ENCODE results near the gene ORM2.
"Not testable (repeated sequence)": the region's sequence is repeated elsewhere in the genome, so short reads cannot be mapped to it uniquely, and the experiment has no call there.

The ORM2 gene

DNA sequence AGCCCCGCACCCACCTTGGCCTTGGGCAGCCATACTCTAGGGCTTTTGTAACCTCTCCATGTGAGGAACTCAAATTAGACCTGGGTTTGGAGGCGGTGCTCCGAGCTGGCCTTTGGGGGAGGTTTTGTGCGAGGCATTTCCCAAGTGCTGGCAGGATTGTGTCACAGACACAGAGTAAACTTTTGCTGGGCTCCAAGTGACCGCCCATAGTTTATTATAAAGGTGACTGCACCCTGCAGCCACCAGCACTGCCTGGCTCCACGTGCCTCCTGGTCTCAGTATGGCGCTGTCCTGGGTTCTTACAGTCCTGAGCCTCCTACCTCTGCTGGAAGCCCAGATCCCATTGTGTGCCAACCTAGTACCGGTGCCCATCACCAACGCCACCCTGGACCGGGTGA lies at the start of gene ORM2:
Gene ORM2, plus strand, starts transcription at position 245 of the 398 bp plus-strand sequence. Its CDS starts 36 bp downstream, at position 281.
- in situ Hi-C loops (cut with MboI; ENCODE audit: low sequenced_read_pairs), result not testable (repeated sequence)

DNA sequence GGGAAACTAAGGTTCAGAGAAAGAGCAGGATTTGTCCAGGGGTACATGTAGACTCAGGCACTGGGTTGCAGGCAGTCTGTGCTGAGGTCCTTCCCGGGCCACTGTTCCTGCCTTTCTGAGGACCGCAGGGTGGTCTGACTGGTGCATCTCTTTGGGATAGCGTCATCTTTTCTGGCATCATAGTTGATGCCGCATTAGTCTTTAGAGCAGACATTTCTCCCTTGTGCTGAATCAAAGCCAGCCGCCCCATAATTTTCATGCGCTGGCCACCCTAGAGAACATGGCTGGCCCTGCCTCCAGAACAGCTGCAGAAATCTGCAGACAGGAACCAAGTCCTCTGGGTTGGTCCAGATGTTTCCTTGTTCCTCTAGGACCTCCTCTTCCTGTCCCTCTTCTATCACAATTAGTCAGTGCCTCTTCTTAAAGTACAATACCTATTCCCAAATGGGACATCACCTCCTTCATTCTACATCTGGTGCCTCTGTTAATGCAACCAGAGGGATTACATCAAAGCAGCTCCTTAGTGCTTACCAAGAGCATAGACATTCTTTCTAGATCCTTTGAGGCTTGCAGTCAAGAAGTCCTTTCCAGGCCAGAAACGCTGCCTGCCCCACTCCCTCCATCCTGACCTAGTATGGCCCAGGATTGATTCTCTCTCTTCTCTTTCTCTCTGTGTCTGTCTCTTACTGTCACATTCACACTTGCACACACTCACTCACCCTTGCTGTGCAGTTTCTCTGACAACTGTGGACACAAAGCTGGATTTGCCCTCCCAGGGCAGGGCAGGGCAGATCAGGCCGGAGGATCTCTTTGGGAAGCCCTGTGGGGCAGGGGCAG lies 48.8 kb upstream of the ORM2 start:
- in situ Hi-C loops (cut with MboI; ENCODE audit: low sequenced_read_pairs), result loop anchor here (25.0 kb wide), 1 partner anchor 569 kb away; no protein-coding TSS in a partner anchor

DNA sequence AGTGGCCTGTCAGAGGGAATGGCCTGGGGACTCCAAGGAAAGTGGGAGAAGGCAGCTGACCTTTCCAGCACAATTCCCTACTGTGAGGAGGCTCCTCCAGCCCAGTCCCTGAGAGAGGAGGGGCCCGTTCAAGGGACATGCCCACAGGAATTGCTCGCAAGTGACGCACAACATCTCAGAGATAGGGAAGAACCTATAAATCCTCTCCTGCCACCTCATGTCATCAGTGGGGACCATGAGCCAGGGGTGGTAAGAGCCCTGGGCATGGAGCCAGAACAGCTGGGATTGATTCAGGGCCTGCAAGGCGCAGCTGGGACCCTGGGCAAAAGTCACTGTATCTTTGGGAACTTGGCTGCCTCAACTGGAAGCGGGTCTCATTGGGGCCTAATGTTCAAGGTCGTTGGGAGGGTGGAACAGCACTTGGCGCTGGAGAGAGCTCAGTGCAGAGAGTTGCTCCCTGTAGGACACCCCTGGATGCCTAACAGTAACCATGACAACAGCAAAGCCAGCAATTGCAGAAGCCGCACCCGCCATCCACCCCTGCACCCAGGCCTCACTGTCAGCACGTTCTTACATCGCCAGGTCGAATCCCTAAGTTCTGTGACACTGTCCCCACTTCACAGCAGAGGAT lies 48.1 kb upstream of the ORM2 start:
- in situ Hi-C loops (cut with MboI; ENCODE audit: low sequenced_read_pairs), result loop anchor here (25.0 kb wide), 1 partner anchor 569 kb away; no protein-coding TSS in a partner anchor

DNA sequence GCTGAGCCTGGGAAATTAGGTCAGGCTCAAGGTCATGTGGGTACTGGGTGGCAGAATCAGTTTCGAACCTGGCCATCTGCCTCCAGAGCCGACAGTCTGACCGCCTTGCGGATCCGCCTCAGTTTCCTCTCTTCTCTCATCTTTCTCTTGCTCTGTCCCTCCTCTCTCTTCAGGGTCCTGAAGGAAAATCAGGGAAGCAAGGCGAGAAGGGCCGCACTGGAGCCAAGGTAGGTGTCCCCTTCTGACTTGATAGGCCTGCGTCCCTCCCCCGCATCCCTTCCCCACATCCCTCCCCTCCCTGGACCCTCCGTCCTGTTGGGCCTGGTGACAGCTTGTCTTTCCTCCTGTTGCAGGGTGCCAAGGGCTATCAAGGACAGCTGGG lies 47.6 kb upstream of the ORM2 start:
- in situ Hi-C loops (cut with MboI; ENCODE audit: low sequenced_read_pairs), result loop anchor here (25.0 kb wide), 1 partner anchor 570 kb away; no protein-coding TSS in a partner anchor

DNA sequence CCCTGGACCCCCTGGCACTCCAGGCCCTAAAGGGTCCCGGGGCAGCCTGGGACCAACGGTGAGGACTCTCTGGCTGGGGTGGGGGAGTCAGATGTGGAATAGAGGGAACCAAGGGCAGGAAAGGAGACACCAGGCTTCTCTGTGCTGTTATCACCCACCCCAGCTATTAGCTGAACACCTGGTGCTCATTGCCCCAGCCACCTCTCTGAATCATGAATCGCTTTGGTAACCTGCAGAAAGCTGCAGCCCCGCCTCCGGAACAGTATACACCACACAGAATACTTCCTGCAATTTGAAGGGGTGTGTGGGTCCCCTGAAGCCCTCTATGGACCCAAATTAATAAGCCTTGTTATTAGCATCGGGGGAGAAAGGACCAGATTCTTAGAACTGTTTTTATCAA lies 47.2 kb upstream of the ORM2 start:
- in situ Hi-C loops (cut with MboI; ENCODE audit: low sequenced_read_pairs), result loop anchor here (25.0 kb wide), 1 partner anchor 570 kb away; no protein-coding TSS in a partner anchor

DNA sequence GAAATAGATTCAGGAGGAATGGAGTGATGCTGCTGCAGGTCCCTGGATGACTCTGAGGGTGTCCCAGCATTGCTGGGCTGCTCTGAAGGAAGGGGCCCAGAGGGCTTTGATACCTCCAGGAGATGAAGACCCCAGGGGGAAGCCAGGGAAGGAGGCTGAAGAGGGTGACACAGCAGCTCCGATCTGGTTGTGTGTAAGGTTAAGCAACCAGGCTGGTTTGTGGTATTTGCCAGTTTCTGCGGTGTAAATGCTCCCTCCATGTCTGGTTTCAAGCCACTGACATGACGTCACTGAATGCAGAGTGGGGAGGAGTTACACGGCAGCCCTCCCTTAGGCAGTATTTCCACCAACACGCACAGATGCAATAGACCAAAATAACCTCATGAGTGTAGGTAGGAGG lies 46.7 kb upstream of the ORM2 start:
- in situ Hi-C loops (cut with MboI; ENCODE audit: low sequenced_read_pairs), result loop anchor here (25.0 kb wide), 1 partner anchor 571 kb away; no protein-coding TSS in a partner anchor

DNA sequence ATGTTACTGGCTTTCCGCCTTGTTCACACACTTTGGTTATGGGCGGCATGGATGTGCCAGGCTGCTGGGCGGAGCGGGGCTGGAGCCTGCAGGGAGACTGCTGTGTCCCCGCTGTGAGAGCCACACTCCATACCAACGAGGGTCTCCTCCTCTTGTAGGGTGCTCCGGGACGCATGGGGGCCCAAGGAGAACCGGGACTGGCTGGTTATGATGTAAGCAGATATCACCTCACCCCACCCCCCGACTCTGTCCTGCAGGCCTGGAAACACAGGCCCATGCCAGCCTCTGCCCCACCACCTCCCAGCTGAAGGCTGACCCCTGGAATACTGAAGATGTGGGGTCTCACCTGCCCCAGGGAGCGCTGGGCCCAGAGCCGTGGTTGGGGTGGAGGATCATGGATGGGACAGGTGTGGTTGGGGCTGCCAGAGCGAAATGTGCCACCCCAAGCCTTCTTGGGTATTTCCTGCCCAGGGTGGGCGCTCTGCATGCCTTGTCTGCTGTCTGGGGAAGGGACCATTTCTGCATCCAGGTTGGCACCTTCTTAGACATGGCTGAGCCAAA lies 46.0 kb upstream of the ORM2 start:
- in situ Hi-C loops (cut with MboI; ENCODE audit: low sequenced_read_pairs), result loop anchor here (25.0 kb wide), 1 partner anchor 571 kb away; no protein-coding TSS in a partner anchor

DNA sequence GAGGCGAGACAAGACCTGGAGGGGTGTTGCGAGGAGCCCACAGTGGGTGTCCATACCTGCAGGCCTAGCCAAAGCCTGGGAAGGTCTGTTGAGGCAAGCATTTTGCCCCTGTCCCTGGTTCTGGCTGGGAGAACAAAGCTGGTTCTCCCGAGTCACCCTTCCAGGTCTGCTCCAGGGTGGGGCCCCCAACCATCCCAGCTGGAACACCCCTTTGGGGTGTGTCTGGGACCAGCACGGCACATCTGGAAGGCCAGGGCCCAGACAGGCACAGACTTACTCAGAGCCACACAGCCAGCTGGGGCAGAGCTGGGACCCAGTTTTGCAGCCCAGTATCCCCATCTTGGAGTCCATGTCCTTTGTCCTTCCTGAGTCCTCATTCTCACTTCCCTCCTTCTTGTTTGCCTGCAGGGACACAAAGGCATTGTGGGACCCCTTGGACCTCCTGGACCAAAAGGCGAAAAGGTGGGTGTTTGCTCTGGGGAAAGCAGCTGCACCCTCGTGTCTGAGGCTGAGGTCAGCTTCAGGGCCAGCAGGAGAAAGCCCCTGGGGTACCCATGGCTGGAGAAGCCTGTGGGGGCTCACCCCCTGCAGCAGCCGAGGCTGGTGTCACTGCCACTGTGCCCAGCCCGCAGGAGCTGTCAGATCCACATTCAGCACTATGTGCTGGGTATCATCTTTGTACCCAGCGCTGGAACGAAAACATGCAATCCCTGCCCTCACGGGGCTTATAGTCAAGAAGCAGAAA lies 45.2 kb upstream of the ORM2 start:
- in situ Hi-C loops (cut with MboI; ENCODE audit: low sequenced_read_pairs), result loop anchor here (25.0 kb wide), 1 partner anchor 572 kb away; no protein-coding TSS in a partner anchor

DNA sequence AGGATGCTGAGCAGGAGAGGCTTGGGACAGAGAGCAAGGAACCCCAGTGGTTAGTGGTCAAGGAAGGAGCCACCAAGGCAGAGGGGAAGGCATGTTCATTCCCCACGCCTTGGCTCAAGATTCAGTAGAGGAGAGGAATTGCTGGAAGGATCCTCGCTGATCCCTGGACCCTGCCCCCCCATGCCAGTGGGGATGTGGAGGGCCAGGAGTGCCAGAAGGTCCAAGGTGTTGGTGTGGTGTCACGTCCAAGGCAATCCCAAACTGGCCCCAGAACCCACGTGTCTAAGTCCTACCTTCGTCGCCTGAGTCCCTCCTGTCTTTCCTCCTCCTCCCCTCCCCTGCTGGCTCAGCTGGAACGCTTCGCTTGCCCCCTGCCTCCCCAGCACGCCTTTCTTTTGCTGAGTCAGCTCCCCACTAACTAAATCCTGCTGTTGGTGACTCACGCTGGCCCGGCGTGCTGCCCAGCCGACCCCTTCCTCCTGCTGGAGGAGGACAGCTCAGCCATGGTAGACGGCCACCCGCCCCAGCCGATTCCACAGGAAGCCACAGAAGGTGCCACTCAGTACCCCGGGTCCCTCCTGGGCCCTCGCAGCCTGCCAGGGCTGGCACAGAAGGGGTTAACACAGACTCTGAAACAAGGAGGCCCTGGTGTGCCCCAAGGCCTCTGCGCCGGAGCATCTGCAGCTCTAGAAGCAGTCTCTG lies 44.4 kb upstream of the ORM2 start:
- in situ Hi-C loops (cut with MboI; ENCODE audit: low sequenced_read_pairs), result loop anchor here (25.0 kb wide), 1 partner anchor 573 kb away; no protein-coding TSS in a partner anchor

DNA sequence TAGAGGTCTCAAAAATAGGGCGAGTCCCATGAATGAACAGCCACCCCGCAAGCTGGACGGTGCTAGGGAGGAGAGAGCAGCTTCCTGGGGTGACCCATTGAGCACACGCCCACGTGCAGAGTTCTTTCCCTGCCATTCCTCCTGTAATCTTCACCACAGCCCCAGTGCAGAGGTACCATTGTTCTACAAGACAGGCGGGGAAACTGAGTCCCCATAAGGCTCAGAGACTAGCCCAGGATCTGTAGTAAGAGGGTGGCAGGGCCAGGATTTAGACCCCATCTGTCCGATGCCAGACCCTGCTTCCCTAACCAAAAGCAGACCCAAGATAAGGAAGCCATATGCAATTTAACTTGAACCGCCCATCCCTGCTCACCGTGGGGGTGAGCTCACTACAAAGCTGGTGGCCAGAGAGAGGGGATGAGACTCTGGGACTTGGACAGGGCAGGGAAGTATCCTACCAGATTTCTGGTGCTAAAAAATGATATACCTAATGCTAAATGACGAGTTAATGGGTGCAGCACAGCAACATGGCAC lies 43.5 kb upstream of the ORM2 start:
- in situ Hi-C loops (cut with MboI; ENCODE audit: low sequenced_read_pairs), result loop anchor here (25.0 kb wide), 1 partner anchor 574 kb away; no protein-coding TSS in a partner anchor

DNA sequence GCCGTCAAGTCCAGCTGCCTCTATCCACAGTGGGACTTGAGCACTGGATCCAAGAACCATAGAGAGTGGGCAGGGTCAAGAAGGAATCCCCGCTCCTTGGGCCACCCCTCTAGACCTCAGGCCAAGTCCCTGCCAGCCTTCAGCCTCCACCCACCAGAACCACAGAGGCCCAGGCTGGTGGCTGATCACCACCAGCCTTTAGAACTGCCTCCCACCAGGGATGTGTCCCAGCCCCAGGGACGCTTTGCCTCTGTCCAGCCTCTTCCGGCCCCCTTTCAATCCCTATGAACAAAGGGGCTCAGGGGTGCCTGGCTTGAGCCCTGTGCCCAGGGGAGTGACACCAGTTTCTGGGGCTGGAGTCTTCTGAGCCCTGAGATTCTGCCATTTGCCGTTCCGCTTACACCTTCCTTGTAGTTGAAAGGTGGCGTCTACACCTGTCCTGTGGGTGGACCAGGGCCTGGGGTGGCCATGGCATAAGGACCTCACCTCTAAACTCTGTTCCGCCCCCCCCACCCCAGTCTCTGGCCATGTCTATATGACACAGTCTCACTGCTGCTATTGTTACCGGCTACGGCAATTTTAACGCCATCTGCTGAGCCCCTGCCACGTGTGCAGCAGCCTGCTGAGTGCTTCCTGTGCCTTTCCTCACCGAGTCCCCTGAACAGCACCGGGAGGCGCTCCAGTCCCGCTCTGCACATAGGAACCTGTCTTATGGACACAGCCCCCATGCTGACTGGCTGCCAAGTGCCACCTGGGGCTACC lies 42.5 kb upstream of the ORM2 start:
- in situ Hi-C loops (cut with MboI; ENCODE audit: low sequenced_read_pairs), result loop anchor here (25.0 kb wide), 1 partner anchor 575 kb away; no protein-coding TSS in a partner anchor

DNA sequence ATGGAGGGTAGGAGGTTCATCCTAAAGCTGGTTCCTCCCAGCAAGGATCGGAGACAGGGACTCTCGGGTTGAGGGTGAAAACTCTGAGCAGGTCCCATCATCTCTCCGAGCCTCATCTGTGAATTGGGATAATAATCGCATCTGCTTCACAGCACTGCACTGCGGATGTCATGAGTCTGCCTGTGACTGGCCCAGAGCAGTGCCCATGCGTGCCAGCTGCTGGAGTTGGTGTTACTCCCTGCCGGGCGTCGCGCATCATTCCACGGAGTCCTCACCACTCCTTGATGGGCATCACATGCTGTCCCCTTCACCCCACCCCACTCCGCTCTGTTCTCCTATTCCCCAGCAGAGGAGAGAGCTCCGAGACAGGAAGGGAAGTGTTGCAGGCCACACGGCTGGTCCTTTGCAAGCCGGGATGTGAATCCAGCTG lies 41.9 kb upstream of the ORM2 start:
- in situ Hi-C loops (cut with MboI; ENCODE audit: low sequenced_read_pairs), result loop anchor here (25.0 kb wide), 1 partner anchor 575 kb away; no protein-coding TSS in a partner anchor

DNA sequence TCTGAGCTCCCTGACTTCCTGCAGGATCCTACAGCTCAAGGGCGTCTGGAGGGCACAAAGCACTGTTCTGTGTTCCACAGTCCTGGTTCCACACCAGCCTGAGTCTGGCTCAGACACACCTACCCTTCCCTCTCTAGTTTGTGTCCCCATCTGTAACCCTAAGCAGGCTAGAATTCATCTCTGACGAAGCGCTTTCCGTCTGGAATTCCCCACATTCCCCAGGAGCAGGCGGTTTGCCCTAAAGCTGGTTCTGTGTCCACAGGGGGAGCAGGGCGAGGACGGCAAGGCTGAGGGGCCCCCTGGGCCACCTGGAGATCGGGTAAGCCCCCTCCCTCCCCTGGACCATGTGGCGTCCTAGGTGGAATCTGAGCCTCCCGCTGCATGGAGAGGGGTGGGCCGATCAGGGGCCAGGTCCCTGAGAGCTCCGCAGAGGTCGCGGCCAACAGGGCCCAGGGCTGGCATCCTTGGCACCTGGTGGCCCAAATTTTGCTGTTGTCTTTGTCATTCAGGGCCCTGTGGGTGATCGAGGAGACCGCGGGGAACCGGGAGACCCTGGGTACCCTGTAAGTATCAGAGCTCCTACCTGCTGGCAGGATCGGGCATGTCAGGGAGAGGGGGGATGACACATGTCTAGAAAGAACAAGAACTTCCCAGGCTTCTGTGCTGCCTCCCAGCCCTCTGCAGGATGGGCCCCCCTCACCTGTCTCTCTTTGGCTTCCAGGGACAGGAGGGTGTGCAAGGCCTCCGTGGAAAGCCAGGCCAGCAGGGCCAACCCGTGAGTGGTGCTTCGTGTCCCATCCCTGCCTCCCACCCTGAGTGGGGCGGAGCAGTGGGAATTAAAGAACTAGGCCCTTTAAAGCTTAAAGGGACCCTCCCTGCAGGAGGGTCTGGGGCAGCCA lies 41.2 kb upstream of the ORM2 start:
- in situ Hi-C loops (cut with MboI; ENCODE audit: low sequenced_read_pairs), result loop anchor here (25.0 kb wide), 1 partner anchor 576 kb away; no protein-coding TSS in a partner anchor

DNA sequence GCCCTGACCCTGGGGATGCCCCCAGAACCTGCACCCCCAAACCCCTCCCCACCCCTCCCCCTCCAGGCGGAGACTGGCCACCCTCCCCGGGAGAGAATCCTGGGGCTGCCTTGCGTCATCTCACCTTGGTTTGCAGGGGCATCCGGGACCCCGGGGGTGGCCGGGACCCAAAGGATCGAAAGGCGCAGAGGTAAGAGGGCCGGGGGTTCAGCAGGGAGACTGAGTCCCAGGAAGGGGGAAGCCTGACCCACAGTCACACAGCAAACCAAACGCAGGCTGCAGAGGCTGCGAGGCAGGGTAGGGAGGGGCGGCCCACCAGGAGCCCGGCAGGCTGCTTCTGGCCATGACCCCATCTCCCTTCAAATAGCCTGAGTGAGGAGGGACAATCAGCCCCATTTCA lies 40.6 kb upstream of the ORM2 start:
- in situ Hi-C loops (cut with MboI; ENCODE audit: low sequenced_read_pairs), result loop anchor here (25.0 kb wide), 1 partner anchor 577 kb away; no protein-coding TSS in a partner anchor

DNA sequence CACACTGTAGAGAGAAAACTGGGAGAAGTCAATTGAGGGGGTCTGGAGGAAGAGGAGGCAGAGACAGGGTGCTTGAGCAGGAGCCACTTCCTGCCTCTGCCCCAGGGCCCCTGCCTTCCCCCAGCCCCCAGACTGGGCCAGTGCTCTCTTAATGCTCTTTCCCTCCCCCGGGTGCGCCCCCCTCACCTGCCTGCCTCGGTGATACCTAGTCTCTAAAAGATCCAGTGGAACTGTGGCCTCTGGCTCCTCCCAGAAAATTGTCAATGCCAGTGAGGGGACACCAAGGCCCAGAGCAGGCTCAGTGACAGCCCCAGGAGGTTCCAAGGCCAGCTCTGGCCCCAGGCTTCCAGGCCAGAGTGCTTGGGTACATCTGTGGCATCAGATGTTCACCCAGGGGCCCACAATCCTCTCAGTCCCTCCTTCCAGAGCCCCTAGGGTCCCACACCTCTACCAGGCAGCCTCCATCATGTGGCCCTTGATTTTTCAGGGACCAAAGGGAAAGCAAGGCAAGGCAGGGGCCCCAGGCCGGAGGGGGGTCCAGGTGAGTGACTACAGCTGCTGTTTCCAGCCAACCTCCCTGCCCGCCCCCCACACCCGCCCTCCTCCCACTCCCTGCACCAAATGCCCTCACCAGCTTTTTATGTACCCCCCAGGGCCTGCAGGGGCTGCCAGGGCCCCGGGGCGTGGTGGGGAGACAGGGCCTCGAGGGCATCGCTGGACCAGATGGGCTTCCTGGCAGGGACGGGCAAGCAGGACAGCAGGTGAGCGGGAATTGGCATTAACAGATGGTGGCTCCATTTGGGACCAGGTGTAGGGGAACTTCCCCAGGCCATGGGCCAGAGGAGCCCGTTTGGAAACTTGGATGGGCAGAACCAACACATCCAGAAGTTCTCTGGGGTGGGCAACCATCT lies 39.8 kb upstream of the ORM2 start:
- in situ Hi-C loops (cut with MboI; ENCODE audit: low sequenced_read_pairs), result loop anchor here (25.0 kb wide), 1 partner anchor 578 kb away; no protein-coding TSS in a partner anchor

DNA sequence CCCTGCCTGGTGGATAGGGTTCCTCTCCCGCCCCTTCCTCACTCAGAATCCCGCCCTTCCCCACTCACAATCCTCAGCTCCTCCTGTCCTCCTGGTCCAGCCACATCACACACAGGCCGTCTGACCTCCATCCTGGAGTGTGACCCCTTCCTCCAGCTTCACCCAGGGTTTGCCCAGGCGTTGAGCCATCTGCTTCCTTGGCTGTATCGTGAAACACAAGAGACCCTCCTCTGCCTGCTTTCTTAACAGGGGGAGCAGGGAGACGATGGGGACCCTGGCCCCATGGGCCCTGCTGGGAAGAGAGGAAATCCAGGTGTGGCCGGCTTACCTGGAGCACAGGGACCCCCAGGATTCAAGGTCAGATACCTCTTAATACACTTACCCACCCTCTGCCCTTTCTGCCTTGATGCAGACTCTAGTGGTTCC lies 39.1 kb upstream of the ORM2 start:
- in situ Hi-C loops (cut with MboI; ENCODE audit: low sequenced_read_pairs), result loop anchor here (25.0 kb wide), 1 partner anchor 578 kb away; no protein-coding TSS in a partner anchor

Data from HL-60/S4 treated with retinoic acid at 250 ng/mL for 4 days and 3 days (cell line).